Psoas muscle (tissue), 8 donors: ENCODE results near the gene MOB3A. TPM values are rescaled to one million over a fixed set of nuclear protein-coding genes. Genes with fewer than 3 reads are reported as not detected.

Experiments
- ATAC-seq, 4 donors: fragments of 200-7000 bp; cut with Tn5 transposase; one replicate each; pipeline ENCODE4 v1.9.1; 2020; ENCODE audit warnings: moderate library complexity in 3 of 4, mild to moderate bottlenecking in 2 of 4
- DNase-seq, 2 donors: peaks; one replicate each; pipeline ENCODE4 v3.0.0-alpha.2; 2020
- H3K27ac ChIP-seq: fragments of 200-600 bp; one replicate; pipeline ENCODE4 v1.8.0; 2022
- H3K27me3 ChIP-seq, 3 donors: fragments of 200-600 bp in 1 of 3; one replicate each; pipeline versions ENCODE4 v1.6.1 to v1.8.0; 2013 to 2022; ENCODE audit warnings: low read length in 2 of 3, mild to moderate bottlenecking in 2 of 3, moderate library complexity in 1 of 3; ENCODE audit not compliant: insufficient read depth in 3 of 3
- H3K36me3 ChIP-seq, 2 donors: fragments of 200-600 bp in 1 of 2; one replicate each; pipeline versions ENCODE4 v1.6.1 to v1.8.0; 2013 to 2022; ENCODE audit warnings: low read depth in 1 of 2, mild to moderate bottlenecking in 1 of 2, moderate library complexity in 1 of 2; ENCODE audit not compliant: insufficient read depth in 1 of 2
- H3K4me1 ChIP-seq: fragments of 200-600 bp; one replicate; pipeline ENCODE4 v1.8.0; 2022
- H3K4me3 ChIP-seq: fragments of 200-600 bp; one replicate; pipeline ENCODE4 v1.8.0; 2022; ENCODE audit warnings: mild to moderate bottlenecking
- H3K9me3 ChIP-seq: fragments of 200-600 bp; one replicate; pipeline ENCODE4 v1.8.0; 2022
- WGBS, 3 donors: extraction: QIAGEN DNeasy Blood & Tissue Kit; methylation state at CpG; one replicate each; pipeline versions ENCODE4 v1.1.6 to v1.1.7; 2013; 5-methylcytosine and 5-hydroxymethylcytosine counted together
- intact Hi-C, 2 donors: fragments of 100-400 bp; cut with DNase I; formaldehyde crosslinking; loops; one replicate each; pipeline versions ENCODE4 v1.11.0 to v1.14.2; 2022
- polyA plus RNA-seq, 3 donors: library from polyadenylated mRNA; stranded (reverse); fragments of 200-250 nt; gene quantifications; one replicate each; pipeline ENCODE4 v1.2.3, GENCODE V29; 2013
- total RNA-seq, 4 donors: library from RNA; stranded (reverse); fragmentation: NEBNext Ultra II Directional in 2 of 4; extraction: Animal tissue kit (Norgen Biotek cat#: 25700) in 2 of 4; gene quantifications; one replicate each; pipeline versions ENCODE4 v1.2.1 to v1.2.4, GENCODE V29; 2021 to 2023
- TF ChIP-seq, protein P1 (sequence below): fragments of 200-600 bp; IDR thresholded peaks from one replicate; pipeline ENCODE4 v1.8.0; 2022; ENCODE audit warnings: antibody characterized with exemption
- donor health status: healthy with polysubstance abuse.
- donor health status: DM: no; HTN: no; CAD: no; lungs with moderate emphysema.
- donor health status: Bipolar disorder and iron deficiency.
- donor health status: healthy.
- donor health status: DM: yes; HTN: yes; CAD: no.
- donor health status: DM: no; HTN: no; CAD: no.
- donor health status: DM: no; HTN: no; CAD: no.
- donor health status: DM: yes; HTN: yes; CAD: no.

Gene MOB3A
- total and polyA plus RNA-seq, 7 donors, result 8.3 to 19.8 (median 13.5) TPM

DNA sequence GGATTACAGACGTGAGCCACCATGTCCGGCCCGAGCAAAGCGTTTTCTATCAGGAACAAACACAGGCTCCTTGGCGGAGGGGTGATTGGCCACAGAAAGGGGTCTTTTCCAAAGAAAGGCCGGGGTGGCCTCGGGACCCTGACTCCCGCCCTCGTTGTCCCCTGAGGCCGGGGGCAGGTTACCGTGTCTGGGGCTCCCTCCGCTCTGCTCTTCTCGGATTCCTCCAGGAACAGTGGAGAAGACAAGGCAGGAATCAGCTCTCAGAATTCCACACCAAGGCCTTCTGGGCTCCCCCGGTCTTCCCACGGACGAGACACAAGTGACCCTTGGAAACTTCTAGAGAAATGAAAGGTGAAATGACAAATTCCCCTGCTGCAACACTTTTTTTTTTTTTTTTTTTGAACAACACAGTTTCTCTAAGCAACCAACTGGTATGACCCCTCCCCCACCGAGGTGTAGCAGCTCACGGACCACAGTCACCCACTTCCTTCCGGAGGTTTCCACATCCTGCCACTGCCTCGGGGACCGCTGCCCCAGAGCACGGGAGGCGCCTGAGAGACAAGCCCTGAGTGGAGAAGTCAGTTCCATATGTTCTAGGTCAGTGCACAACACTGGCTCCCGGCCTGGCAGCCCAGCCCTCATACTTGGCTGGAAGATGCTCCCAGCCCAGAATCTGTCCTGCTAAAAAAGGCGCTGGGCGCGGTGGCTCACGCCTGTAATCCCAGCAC is 11.0 kb downstream of the MOB3A start:
- Histone ChIP-seq H3K4me3 (no peak overlapping the region), H3K27me3 (no peaks in the 10 kb centered on the region), H3K4me1 (peaks cover 13% of the 10 kb centered on the region), H3K9me3 (no peaks in the 10 kb centered on the region), H3K36me3 (peaks cover 0 to 26% of the 10 kb centered on the region in 2 donors), H3K27ac (peak overlapping the region; percentile 2)
- DNase-seq, result peak; percentile 65 to 78
- intact Hi-C loops, result no loop called here
- TF ChIP-seq, protein P1, sequence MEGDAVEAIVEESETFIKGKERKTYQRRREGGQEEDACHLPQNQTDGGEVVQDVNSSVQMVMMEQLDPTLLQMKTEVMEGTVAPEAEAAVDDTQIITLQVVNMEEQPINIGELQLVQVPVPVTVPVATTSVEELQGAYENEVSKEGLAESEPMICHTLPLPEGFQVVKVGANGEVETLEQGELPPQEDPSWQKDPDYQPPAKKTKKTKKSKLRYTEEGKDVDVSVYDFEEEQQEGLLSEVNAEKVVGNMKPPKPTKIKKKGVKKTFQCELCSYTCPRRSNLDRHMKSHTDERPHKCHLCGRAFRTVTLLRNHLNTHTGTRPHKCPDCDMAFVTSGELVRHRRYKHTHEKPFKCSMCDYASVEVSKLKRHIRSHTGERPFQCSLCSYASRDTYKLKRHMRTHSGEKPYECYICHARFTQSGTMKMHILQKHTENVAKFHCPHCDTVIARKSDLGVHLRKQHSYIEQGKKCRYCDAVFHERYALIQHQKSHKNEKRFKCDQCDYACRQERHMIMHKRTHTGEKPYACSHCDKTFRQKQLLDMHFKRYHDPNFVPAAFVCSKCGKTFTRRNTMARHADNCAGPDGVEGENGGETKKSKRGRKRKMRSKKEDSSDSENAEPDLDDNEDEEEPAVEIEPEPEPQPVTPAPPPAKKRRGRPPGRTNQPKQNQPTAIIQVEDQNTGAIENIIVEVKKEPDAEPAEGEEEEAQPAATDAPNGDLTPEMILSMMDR, result no peak
- 76 to 84% (median 77%) methylated on average over 28 of the region's 28 CpGs for WGBS, 3 donors
- peak in 2 of 4 donors; percentile 9 to 11 for ATAC-seq

DNA sequence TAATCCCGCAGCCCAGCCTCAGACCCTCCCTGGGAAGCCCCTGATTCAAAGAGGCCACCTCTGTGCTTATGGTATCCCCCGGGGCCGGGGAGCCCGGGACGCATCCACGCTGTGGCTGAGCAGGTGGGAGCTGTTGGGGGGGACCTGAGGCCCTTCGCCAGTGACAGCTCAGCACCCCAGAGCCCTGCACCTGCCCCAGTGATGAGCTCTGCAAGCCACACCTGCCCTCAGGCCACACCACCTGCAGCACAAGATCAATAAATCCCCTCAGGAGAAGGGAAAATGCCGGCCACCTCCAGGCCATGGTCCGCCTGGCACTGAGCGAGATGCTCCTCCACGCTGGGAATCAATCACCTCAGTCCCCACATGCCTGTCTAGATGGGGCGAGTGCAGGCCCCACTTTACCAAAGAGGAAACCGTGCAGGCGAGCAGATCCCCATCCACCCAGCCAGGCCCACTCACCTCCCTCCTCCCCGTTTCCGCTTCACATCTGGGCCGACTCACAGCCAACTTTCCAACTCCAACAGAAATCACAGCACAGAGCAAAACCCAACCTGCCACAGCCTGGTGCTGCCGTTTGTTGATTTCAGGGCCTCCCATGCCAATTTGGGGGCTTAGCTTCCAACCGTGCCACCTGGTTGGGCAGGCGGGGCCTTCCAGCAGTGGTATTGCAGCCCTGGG is 12.8 kb downstream of the MOB3A start:
- intact Hi-C loops, result no loop called here
- peak overlapping the region; percentile 12 for H3K4me3 ChIP-seq
- no peak for ATAC-seq
- H3K4me1 ChIP-seq, result peaks cover 7% of the 10 kb centered on the region
- DNase-seq, result peak in 1 of 2 donors; percentile 58
- peaks cover 0 to 44% of the 10 kb centered on the region in 2 donors for H3K36me3 ChIP-seq
- TF ChIP-seq, protein P1, result no peak
- no peaks in the 10 kb centered on the region for H3K9me3 ChIP-seq
- no peaks in the 10 kb centered on the region for H3K27me3 ChIP-seq
- 73 to 78% (median 76%) methylated on average over 16 to 20 of the region's 20 CpGs for WGBS, 3 donors
- no peak overlapping the region for H3K27ac ChIP-seq

DNA sequence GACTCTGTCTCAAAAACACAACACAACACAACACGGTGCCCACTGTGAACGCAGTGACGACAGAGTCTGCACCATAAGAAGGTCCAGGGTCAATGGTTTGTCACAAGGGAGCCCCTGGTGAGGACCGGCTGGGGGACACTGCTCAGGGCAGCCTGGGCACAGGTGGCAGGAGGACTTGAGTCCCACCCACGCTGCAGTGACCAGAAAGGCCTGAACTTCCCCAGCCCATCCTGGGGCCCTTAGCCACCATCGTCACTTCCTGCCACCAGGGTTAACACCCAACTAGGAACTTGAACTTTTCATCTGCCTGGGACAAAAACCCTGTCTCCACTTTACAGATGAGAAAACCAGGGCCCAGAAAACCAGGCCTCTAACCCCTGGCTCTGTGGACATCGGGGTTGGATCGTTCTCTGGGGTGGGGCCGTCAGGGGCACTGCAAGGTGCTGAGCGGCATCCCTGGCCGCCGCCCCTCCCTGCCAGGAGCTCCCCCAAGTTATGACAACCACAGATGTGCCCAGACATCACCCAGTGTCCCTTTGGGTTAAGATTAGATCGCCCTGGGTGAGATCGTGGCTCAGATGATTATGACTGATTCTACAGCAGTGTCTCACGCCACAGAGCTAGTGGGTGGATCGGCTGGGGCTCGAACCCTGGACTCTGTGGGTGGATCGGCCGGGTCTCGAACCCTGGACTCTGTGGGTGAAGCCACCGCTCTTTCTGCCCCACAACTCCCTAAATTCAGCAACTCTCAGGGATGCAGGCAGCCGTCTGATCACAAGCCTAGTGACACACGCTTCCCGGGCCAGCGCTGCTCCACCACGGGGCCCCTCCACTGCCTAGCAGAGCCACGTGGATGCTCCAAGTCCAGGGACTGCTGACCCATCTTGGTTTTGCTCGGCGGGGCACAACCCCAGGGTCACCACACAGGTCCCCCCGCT is 14.0 kb downstream of the MOB3A start:
- intact Hi-C loops, result no loop called here
- Histone ChIP-seq H3K27ac (peak overlapping the region; percentile 23), H3K27me3 (no peaks in the 10 kb centered on the region), H3K4me3 (no peak overlapping the region), H3K9me3 (no peaks in the 10 kb centered on the region), H3K4me1 (peaks cover 5% of the 10 kb centered on the region), H3K36me3 (peaks cover 0 to 56% of the 10 kb centered on the region in 2 donors)
- WGBS, 3 donors, result 85 to 91% (median 88%) methylated on average over 30 of the region's 30 CpGs
- TF ChIP-seq, protein P1, result no peak
- ATAC-seq, result no peak
- DNase-seq, result peak in 1 of 2 donors; percentile 62

DNA sequence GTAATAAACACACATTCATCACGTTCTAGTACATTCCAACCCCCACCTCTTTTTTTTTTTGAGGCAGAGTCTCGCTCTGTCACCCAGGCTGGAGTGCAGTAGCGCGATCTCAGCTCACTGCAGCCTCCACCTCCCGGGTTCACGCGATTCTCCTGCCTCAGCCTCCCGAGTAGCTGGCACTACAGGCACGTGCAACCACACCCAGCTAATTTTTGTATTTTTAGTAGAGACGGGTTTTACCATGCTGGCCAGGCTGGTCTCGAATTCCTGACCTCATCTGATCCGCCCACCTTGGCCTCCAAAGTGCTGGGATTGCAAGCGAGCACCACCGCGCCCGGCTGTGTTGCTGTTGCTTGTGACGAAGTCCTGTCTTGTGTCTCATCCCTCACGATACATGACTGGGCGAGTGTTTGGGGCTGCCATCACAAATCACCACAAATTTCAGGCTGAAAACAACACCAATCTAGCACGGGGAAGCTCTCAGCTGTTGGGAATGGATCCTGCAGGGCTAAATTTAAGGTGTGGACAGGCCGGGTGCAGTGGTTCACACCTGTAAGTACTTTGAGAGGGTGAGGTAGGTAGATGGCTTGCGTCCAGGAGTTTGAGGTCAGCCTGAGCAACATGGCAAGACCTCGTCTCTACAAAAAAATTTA is 15.7 kb downstream of the MOB3A start:
- no peak overlapping the region for H3K4me3 ChIP-seq
- TF ChIP-seq, protein P1, result no peak
- intact Hi-C loops, result no loop called here
- no peak overlapping the region for H3K27ac ChIP-seq
- no peaks in the 10 kb centered on the region for H3K4me1 ChIP-seq
- ATAC-seq (no peak), DNase-seq (no peak)
- WGBS, 3 donors, result 78 to 89% (median 84%) methylated on average over 23 of the region's 23 CpGs
- H3K36me3 ChIP-seq, result peaks cover 2 to 72% of the 10 kb centered on the region in 2 donors
- H3K9me3 ChIP-seq, result no peaks in the 10 kb centered on the region
- H3K27me3 ChIP-seq, result no peaks in the 10 kb centered on the region
